ENCODE data around the gene TTLL6. TPM values are rescaled to one million over a fixed set of nuclear protein-coding genes. Genes with fewer than 3 reads are reported as not detected.

TTLL6 gene
- total and polyA plus RNA-seq, 4 donors: 0.02 to 0.08 TPM; not detected in 2

DNA sequence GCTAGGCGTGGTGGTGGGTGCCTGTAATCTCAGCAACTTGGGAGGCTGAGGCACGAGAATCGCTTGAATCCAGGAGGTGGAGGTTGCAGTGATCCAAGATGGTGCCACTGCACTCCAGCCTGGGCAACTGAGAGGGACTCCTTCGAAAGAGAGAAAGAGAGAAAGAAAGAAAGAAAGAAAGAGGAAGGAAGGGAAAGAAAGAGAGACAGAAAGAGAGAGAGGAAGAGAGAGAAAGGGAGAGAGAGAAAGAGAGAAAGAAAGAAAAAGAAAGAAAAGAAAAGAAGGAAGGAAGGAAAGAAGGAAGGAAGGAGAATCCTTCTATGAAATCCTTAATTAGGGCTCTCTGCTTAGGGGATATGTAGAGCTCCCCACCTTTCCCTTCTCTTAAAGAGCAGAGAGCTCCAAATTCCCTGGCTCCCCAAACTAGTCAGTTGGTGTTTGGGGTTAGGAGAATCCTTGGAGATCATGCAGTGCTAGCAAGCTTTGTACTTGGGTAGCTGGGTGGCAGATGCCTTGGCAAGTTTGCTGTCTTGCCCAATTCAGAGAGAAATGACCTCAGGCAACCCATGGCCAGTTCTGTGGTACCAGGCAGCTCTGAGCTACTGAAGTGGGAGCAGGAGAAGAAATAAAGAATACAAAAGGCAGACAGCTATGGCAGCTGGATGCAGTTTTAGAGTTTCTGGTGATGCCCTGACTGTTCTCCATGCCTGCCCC is 79.5 kb downstream of the TTLL6 start:
- no peak overlapping the region for H3K4me3 ChIP-seq (ENCODE audit: low read depth in 1 of 3, low read length in 3 of 3)
- no peak for DNase-seq (ENCODE audit: low spot score)
- H3K27ac ChIP-seq (ENCODE audit: low read depth in 1 of 2, low read length in 2 of 2): no peak overlapping the region
- TF ChIP-seq, protein P1, sequence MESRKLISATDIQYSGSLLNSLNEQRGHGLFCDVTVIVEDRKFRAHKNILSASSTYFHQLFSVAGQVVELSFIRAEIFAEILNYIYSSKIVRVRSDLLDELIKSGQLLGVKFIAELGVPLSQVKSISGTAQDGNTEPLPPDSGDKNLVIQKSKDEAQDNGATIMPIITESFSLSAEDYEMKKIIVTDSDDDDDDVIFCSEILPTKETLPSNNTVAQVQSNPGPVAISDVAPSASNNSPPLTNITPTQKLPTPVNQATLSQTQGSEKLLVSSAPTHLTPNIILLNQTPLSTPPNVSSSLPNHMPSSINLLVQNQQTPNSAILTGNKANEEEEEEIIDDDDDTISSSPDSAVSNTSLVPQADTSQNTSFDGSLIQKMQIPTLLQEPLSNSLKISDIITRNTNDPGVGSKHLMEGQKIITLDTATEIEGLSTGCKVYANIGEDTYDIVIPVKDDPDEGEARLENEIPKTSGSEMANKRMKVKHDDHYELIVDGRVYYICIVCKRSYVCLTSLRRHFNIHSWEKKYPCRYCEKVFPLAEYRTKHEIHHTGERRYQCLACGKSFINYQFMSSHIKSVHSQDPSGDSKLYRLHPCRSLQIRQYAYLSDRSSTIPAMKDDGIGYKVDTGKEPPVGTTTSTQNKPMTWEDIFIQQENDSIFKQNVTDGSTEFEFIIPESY (IDR thresholded peaks at IDR 0.05): no peak
- TF ChIP-seq, protein P2, sequence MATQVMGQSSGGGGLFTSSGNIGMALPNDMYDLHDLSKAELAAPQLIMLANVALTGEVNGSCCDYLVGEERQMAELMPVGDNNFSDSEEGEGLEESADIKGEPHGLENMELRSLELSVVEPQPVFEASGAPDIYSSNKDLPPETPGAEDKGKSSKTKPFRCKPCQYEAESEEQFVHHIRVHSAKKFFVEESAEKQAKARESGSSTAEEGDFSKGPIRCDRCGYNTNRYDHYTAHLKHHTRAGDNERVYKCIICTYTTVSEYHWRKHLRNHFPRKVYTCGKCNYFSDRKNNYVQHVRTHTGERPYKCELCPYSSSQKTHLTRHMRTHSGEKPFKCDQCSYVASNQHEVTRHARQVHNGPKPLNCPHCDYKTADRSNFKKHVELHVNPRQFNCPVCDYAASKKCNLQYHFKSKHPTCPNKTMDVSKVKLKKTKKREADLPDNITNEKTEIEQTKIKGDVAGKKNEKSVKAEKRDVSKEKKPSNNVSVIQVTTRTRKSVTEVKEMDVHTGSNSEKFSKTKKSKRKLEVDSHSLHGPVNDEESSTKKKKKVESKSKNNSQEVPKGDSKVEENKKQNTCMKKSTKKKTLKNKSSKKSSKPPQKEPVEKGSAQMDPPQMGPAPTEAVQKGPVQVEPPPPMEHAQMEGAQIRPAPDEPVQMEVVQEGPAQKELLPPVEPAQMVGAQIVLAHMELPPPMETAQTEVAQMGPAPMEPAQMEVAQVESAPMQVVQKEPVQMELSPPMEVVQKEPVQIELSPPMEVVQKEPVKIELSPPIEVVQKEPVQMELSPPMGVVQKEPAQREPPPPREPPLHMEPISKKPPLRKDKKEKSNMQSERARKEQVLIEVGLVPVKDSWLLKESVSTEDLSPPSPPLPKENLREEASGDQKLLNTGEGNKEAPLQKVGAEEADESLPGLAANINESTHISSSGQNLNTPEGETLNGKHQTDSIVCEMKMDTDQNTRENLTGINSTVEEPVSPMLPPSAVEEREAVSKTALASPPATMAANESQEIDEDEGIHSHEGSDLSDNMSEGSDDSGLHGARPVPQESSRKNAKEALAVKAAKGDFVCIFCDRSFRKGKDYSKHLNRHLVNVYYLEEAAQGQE (IDR thresholded peaks at IDR 0.05): no peak
- TF ChIP-seq YY1 (IDR thresholded peaks at IDR 0.05) (no peak), JUND (IDR thresholded peaks at IDR 0.05) (no peak), HNF4G (IDR thresholded peaks at IDR 0.05) (no peak), RXRA (IDR thresholded peaks at IDR 0.05) (no peak), EGR1 (IDR thresholded peaks at IDR 0.05; ENCODE audit: low read depth in 2 of 2) (no peak), RAD21 (IDR thresholded peaks at IDR 0.05) (no peak), FOXA2 (IDR thresholded peaks at IDR 0.05) (no peak), NR2F2 (IDR thresholded peaks at IDR 0.05) (no peak), TAF1 (conservative IDR thresholded peaks at IDR 0.05) (no peak)
- TF ChIP-seq, protein P3, sequence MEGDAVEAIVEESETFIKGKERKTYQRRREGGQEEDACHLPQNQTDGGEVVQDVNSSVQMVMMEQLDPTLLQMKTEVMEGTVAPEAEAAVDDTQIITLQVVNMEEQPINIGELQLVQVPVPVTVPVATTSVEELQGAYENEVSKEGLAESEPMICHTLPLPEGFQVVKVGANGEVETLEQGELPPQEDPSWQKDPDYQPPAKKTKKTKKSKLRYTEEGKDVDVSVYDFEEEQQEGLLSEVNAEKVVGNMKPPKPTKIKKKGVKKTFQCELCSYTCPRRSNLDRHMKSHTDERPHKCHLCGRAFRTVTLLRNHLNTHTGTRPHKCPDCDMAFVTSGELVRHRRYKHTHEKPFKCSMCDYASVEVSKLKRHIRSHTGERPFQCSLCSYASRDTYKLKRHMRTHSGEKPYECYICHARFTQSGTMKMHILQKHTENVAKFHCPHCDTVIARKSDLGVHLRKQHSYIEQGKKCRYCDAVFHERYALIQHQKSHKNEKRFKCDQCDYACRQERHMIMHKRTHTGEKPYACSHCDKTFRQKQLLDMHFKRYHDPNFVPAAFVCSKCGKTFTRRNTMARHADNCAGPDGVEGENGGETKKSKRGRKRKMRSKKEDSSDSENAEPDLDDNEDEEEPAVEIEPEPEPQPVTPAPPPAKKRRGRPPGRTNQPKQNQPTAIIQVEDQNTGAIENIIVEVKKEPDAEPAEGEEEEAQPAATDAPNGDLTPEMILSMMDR (IDR thresholded peaks at IDR 0.05; ENCODE audit: low read depth, low read length, missing input control): no peak
- TF ChIP-seq, protein P4, sequence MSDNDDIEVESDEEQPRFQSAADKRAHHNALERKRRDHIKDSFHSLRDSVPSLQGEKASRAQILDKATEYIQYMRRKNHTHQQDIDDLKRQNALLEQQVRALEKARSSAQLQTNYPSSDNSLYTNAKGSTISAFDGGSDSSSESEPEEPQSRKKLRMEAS (IDR thresholded peaks at IDR 0.05): no peak
- no peak overlapping the region for H3K9ac ChIP-seq (ENCODE audit: low read depth in 1 of 2, low read length in 2 of 2)
- H3K9me3 ChIP-seq (ENCODE audit: control insufficient read depth in 4 of 4, low read length in 3 of 4): peaks cover 0 to under 1% (median 0%) of the 10 kb centered on the region in 4 donors
- H3K27me3 ChIP-seq (ENCODE audit: control insufficient read depth in 4 of 4, insufficient read depth in 4 of 4, low read length in 3 of 4): peaks cover 7 to 35% (median 26%) of the 10 kb centered on the region in 4 donors
- H3K36me3 ChIP-seq (ENCODE audit: control insufficient read depth in 4 of 4, insufficient read depth in 3 of 4, low read depth in 1 of 4, low read length in 3 of 4): no peaks in the 10 kb centered on the region
- H3K4me1 ChIP-seq (ENCODE audit: control insufficient read depth in 4 of 4, insufficient read depth in 4 of 4, low read length in 3 of 4): peaks cover 0 to 4% (median 2%) of the 10 kb centered on the region in 4 donors
- WGBS: 50% methylated on average over 4 of the region's 4 CpGs

DNA sequence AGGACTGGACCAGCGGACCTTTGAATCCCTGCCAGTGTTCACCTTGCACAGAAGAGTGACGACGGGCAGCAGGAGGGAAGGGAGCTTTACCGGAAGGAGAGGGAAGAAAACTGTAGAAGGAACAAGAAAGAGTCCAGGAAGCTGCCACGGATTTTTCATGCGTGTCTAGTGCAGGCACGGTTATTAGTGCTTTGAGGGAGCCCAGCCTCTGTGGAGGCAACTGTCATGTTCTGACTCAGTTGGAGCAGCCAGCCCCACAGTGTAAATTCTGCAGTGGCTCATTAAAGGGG is 82.0 kb downstream of the TTLL6 start:
- no peak overlapping the region for H3K4me3 ChIP-seq (ENCODE audit: low read depth in 1 of 3, low read length in 3 of 3)
- peaks cover 0 to 4% (median 2%) of the 10 kb centered on the region in 4 donors for H3K4me1 ChIP-seq (ENCODE audit: control insufficient read depth in 4 of 4, insufficient read depth in 4 of 4, low read length in 3 of 4)
- no peak for DNase-seq (ENCODE audit: low spot score)
- no peak overlapping the region for H3K9ac ChIP-seq (ENCODE audit: low read depth in 1 of 2, low read length in 2 of 2)
- TF ChIP-seq NR2F2 (IDR thresholded peaks at IDR 0.05): no peak
- H3K27ac ChIP-seq (ENCODE audit: low read depth in 1 of 2, low read length in 2 of 2): no peak overlapping the region
- 21% methylated on average over 7 of the region's 7 CpGs for WGBS
- no peaks in the 10 kb centered on the region for H3K9me3 ChIP-seq (ENCODE audit: control insufficient read depth in 4 of 4, low read length in 3 of 4)
- peaks cover 0 to 2% (median 0%) of the 10 kb centered on the region in 4 donors for H3K36me3 ChIP-seq (ENCODE audit: control insufficient read depth in 4 of 4, insufficient read depth in 3 of 4, low read depth in 1 of 4, low read length in 3 of 4)
- H3K27me3 ChIP-seq (ENCODE audit: control insufficient read depth in 4 of 4, insufficient read depth in 4 of 4, low read length in 3 of 4): peaks cover 3 to 42% (median 27%) of the 10 kb centered on the region in 4 donors
